GM18868 (cell line): ENCODE data around the gene USP43.
"Not testable (repeated sequence)": the region's sequence is repeated elsewhere in the genome, so short reads cannot be mapped to it uniquely, and the experiment has no call there.

Source experiments
- ATAC-seq: cut with Tn5 transposase; IDR thresholded peaks from one replicate; pipeline ENCODE4 v1.9.1; 2021; ENCODE audit warnings: mild to moderate bottlenecking, moderate library complexity; ENCODE audit not compliant: unreplicated experiment

USP43 gene

GRCh38 chr17:9644910-9645751 is at the start of gene USP43:
USP43 (plus strand) TSS chr17:9645517; CDS start chr17:9645633, 116 bp downstream.
- ATAC-seq: no peak

GRCh38 chr17:9597638-9598037 is 47.7 kb upstream of the USP43 start:
- ATAC-seq: not testable (repeated sequence)

GRCh38 chr17:9598661-9599060 is 46.7 kb upstream of the USP43 start:
- no peak for ATAC-seq

- ATAC-seq: not testable (repeated sequence)
Observed at GRCh38 chr17:9604583-9604982, 40.7 kb upstream of the USP43 start.

DNA sequence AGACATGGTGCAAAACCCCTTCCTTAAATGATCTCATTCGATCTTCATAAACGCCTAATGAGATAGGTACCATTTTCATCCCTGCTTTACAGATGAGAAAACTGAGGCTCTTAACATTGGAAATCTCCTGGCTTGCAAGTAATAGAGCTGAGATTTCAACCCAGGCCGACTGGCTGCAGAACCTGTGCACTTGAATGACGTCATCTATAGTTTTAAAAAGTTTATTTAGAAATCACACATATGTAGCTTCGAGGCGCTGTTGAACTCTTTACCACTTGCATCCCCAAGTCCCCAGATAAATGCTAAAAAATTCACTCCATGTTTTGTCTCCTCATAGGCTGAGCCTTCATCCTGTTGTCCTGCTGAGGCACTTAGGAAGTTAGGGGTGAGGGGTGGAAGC is 38.9 kb upstream of the USP43 start:
- no peak for ATAC-seq

DNA sequence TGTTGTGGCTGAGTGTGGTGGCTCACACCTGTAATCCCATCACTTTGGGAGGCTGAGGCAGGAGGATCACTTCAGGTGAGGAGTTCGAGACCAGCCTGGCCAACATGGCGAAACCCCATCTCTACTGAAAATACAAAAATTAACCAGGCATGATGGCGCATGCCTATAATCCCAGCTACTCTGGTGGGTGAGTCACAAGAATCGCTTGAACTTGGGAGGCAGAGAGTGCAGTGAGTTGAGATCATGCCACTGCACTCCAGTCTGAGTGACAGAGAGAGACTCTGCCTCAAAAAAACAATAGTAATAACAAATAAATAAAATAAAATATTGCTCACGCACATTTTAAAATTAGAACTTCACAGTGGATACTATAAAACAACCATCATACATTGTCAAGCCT is 38.3 kb upstream of the USP43 start:
- ATAC-seq: not testable (repeated sequence)

GRCh38 chr17:9611557-9611956 is 33.8 kb upstream of the USP43 start:
- no peak for ATAC-seq

DNA sequence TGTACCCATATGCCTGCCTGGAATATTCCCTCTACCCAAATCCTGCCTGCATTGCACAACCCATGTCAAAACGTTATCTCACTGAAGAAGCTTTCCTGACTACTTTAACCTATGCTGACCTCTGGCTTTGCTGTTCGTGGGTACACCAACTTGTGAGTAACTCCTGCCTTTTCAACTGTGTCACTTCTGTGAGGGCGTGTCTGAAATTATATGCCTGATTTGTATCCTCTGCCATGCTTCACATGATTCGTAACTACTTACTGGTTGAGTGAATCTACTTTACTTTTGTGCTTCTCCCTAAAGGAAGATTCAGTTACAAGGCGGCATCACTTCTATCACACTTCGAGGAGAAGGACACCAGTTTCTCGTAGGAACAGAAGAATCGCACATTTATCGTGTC is 33.3 kb upstream of the USP43 start:
- ATAC-seq: no peak

GRCh38 chr17:9615486-9615885 is 29.8 kb upstream of the USP43 start:
- ATAC-seq: no peak

- no peak for ATAC-seq
Observed at GRCh38 chr17:9622961-9623360, 22.4 kb upstream of the USP43 start.

GRCh38 chr17:9628509-9628908 is 16.8 kb upstream of the USP43 start:
- ATAC-seq: no peak

- ATAC-seq: no peak
Observed at GRCh38 chr17:9632741-9633140, 12.6 kb upstream of the USP43 start.

GRCh38 chr17:9635340-9635739 is 10.0 kb upstream of the USP43 start:
- no peak for ATAC-seq

DNA sequence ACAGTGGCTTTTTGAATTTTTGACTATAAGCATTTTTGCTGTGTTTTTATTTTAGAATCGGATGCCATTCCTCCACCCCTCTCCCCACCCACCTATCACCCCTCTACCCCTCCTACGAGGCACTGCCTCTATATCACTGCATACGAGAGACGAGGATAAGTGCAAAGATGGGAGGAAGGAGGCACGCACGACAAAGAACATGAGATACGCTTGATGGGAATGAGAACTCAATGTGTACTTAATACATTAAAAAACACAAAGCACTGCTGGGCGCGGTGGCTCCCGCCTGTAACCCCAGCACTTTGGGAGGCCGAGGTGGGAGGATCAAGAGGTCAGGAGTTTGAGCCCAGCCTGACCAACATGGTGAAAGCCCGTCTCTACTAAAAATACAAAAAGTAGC is 8.8 kb upstream of the USP43 start:
- ATAC-seq: no peak

DNA sequence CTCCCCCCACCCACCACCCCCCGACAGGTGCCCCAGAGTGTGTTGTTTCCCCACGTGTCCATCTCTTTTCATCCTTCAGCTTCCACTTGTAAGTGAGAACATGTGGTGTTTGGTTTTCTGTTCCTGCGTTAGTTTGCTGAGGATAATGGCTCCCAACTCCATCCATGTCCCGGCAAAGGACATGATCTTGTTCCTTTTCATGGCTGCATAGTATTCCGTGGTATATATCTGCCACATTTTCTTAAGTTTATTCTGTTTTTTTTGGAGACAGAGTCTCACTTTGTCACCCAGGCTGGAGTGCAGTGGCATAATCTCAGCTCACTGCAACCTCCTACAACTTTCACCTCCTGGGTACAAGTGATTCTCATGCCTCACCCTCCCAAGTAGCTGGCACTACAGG is 4.9 kb upstream of the USP43 start:
- ATAC-seq: not testable (repeated sequence)

DNA sequence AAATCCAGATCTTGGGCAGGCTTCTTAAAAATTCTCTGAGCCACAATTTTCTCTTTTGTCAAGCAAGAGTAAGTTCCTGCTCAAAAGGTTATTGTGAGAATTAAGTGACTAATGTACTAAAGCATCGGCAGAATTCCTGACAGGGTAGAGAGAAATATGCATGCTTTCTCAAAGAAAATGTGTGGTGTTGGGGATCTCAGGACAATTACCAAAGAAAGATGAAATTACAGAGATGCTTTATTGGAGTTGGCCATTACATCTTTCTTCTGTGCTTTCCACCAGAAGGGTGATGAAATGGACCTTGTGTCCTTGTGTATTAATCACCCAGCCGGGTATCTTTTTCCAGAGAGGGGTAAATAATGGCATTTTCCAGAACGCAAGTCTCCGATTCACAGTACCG is 1.7 kb upstream of the USP43 start:
- ATAC-seq: no peak

GRCh38 chr17:9645851-9646545 is 681 bp downstream of the USP43 start:
- ATAC-seq: no peak

DNA sequence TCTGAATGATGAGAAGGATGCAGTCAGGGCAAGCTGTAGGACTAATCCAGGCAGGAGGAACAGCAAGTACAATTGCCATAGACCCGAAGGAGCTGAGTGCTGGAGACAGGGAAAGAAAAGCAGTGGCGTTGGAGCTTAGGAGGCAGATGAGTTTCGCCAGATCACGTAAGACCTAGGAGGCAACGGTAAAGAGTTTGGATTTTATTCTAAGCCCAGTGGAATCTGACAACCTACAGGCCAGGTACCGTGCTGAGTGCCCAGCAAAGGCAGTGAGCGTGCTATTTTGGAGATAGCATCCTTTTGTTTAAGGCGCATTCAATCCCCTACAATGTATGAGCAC is 1.2 kb downstream of the USP43 start:
- no peak for ATAC-seq

DNA sequence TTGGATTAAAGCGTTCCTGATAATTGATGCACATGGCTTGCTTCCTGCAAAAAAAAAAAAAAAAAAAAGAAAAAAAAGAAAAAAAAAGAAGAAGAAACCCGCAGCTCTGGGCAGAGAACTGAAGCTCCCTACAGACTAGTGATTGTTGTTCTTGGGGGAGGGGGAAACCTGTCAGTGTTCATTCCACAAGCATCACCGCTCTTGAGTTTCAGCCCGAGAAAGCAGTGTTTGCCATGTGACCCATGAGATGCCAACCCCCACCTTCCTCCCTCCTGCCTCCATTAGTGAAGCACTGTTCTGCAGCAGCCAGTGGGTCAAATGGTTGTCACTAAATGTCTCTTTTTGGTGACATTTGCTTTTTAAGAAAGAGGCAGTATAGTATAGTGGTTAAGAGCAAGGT is 1.7 kb downstream of the USP43 start:
- ATAC-seq: no peak

DNA sequence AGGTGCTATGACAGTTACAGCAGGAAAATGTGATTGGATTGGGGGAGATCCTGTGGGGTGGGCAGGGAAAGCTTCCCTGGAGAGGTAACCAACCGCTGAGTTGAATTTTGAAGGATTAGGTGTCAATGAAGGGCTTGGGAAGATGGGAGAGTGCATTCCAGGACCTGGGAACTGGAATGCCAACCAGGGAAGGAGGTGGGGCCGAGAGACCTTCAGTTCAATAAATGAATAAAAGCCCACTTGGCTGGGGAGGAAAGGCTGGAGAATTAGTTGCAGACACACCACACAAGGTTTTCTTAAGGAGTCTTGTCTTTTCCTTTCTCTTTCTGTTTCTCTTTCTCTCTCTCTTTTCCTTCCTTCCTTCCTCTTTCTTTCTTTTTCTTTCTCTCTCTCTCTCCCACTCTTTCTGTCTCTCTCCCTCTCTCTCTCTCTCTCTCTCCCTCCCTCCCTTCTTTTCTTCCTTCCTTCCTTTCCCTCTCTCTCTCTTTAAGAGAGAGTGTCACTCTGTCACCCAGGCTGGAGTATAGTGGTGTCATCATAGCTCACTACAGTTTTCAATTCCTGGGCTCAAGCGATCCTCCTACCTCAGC is 3.3 kb downstream of the USP43 start:
- no peak for ATAC-seq

DNA sequence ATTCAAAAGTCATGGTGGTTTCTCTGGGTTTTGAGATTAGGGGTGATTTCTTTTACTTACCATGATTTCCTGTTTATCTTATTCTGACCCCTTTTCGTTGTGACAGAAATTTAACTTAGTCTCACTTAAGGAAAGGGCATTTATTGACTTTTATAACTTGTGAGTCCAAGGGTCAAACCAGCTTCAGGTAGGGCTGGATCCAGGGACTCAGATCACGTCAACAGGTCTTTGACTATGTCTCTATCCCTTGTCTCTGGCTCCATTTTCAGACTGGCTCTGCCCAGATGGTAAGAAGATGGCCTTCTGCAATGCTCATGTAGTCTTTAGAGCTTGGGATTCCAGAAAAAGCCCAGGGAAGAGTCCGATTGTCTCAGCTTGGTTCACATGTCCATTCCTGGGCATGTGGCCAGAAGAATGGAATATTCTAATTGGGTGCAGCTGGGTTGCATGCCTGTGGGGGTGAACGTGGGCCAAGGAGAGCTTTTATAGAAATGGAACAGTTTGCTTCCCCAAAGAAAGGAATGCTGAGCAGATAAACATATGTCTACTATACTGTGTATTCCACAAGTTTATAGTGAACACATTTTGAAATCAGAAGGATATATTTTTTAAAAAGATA is 13.4 kb downstream of the USP43 start:
- no peak for ATAC-seq

DNA sequence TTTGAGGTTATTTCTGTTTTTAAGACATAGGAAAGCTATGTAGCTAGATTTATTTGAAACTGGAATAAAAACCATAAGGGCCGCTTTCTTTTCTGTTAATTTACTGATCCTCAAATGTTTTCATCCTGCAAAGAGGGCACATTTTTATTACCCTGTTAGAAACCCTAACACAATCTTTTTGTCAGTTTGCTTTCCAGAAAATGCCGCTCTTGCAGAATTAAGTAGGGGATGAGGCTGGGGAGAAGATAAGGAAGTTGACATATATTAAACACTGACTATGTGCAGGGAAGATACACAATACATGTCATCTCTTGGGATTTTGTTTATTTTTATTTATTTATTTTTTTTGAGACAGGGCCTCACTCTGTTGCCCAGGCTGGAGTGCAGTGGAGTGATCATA is 15.7 kb downstream of the USP43 start:
- no peak for ATAC-seq
